ENCODE measurements around the gene PEG3. TPM values are rescaled to one million over a fixed set of nuclear protein-coding genes. Genes with fewer than 3 reads are reported as not detected.

PEG3 gene
- total RNA-seq, 2 donors from 2014 or later: not detected

DNA sequence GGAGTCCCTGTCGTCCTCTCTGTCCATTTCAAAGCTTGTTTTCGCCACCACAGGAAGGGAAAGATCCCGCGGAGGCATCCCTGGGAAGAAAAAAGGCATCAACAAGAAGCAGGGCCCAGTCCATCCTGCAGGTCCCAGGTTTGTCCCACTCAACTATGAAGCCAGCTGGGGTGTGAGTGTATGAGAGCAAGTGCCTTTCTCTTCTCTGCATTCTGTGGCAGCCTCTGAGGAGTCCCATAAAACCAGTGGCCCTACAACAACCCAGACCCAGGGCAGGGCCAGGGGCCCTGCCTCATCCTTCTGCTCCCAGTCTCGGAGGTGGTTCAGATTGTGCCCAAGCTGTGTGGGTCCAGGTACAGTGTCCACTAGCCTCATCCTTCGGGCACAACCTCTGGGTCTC, 18.9 kb downstream of the PEG3 start:
- TF ChIP-seq, protein P1, sequence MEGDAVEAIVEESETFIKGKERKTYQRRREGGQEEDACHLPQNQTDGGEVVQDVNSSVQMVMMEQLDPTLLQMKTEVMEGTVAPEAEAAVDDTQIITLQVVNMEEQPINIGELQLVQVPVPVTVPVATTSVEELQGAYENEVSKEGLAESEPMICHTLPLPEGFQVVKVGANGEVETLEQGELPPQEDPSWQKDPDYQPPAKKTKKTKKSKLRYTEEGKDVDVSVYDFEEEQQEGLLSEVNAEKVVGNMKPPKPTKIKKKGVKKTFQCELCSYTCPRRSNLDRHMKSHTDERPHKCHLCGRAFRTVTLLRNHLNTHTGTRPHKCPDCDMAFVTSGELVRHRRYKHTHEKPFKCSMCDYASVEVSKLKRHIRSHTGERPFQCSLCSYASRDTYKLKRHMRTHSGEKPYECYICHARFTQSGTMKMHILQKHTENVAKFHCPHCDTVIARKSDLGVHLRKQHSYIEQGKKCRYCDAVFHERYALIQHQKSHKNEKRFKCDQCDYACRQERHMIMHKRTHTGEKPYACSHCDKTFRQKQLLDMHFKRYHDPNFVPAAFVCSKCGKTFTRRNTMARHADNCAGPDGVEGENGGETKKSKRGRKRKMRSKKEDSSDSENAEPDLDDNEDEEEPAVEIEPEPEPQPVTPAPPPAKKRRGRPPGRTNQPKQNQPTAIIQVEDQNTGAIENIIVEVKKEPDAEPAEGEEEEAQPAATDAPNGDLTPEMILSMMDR (conservative IDR thresholded peaks at IDR 0.05): no peak
- Mint-ChIP-seq H3K27me3 (ENCODE audit: insufficient read depth) (no peaks in the 10 kb centered on the region), H3K4me1 (no peaks in the 10 kb centered on the region), H3K27ac (no peak overlapping the region), H3K36me3 (ENCODE audit: low read depth) (no peaks in the 10 kb centered on the region), H3K4me3 (no peak overlapping the region), H3K9me3 (peaks cover 100% of the 10 kb centered on the region)
- Histone ChIP-seq H3K27ac (ENCODE audit: low read depth, low read length) (no peak overlapping the region), H3K27me3 (ENCODE audit: control insufficient read depth, insufficient read depth, low read length, poor library complexity, severe bottlenecking) (no peaks in the 10 kb centered on the region), H3K4me3 (ENCODE audit: low read length) (no peak overlapping the region), H3K4me1 (ENCODE audit: control insufficient read depth, insufficient read depth, low read length) (no peaks in the 10 kb centered on the region), H3K9ac (ENCODE audit: extremely low read depth, low read length, poor library complexity, severe bottlenecking) (no peak overlapping the region), H3K9me3 (ENCODE audit: control insufficient read depth, low read length) (peaks cover 95% of the 10 kb centered on the region), H3K36me3 (ENCODE audit: control insufficient read depth, insufficient read depth, low read length) (no peaks in the 10 kb centered on the region)
- DNase-seq: no peak
- WGBS, 2 experiments (ENCODE audit: insufficient coverage in 1 of 2, insufficient read length in 1 of 2): 48 to 72% methylated on average over 4 to 6 of the region's 6 CpGs

DNA sequence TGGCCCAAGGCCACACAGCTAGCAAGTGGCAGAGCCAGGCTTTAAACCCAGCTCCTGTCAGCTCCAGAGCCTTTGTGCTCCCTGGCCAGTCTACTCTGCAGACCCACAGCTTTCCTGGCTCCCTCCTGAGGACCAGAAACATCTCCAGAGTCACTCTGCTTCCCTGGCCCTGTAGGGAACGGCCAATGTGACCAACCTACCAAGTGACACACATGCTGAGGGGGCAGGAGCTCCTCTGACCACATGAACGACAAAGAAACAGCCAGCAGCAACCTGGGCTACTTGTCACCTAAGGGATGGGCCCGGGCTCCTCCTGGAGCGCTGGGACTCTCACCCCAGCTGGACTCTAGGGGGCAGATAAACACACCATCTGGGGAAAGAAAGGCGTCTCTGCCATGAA, 19.3 kb downstream of the PEG3 start:
- Histone ChIP-seq H3K36me3 (ENCODE audit: control insufficient read depth, insufficient read depth, low read length) (no peaks in the 10 kb centered on the region), H3K27me3 (ENCODE audit: control insufficient read depth, insufficient read depth, low read length, poor library complexity, severe bottlenecking) (no peaks in the 10 kb centered on the region), H3K27ac (ENCODE audit: low read depth, low read length) (no peak overlapping the region), H3K4me1 (ENCODE audit: control insufficient read depth, insufficient read depth, low read length) (no peaks in the 10 kb centered on the region), H3K4me3 (ENCODE audit: low read length) (no peak overlapping the region), H3K9ac (ENCODE audit: extremely low read depth, low read length, poor library complexity, severe bottlenecking) (no peak overlapping the region), H3K9me3 (ENCODE audit: control insufficient read depth, low read length) (peaks cover 95% of the 10 kb centered on the region)
- no peaks in the 10 kb centered on the region for H3K4me1 Mint-ChIP-seq
- TF ChIP-seq, protein P1 (conservative IDR thresholded peaks at IDR 0.05): no peak
- no peak overlapping the region for H3K27ac Mint-ChIP-seq
- H3K27me3 Mint-ChIP-seq (ENCODE audit: insufficient read depth): no peaks in the 10 kb centered on the region
- peaks cover 100% of the 10 kb centered on the region for H3K9me3 Mint-ChIP-seq
- 57 to 62% methylated on average over 3 to 5 of the region's 5 CpGs for WGBS, 2 experiments (ENCODE audit: insufficient coverage in 1 of 2, insufficient read length in 1 of 2)
- no peaks in the 10 kb centered on the region for H3K36me3 Mint-ChIP-seq (ENCODE audit: low read depth)
- DNase-seq: no peak
- H3K4me3 Mint-ChIP-seq: no peak overlapping the region

DNA sequence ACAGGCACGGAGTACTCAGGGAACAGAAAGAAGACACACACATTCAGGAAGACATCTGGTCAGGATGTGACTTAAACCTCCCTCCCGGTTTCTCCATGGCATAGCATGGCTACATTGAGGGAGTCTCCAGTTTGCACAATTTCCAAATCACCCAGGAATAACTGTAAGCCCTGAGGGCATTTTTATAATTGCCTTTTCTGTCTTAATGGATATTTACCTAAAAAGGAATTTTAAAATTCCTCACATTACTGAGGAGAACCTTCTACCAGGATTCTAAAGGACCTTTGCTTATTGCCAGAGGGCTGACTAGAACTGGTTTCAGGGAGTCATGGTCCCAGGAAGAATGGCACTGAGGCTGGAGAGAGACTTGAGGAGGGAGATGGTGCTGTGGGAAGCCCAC, 21.4 kb downstream of the PEG3 start:
- TF ChIP-seq, protein P1 (conservative IDR thresholded peaks at IDR 0.05): no peak
- peaks cover 94% of the 10 kb centered on the region for H3K9me3 ChIP-seq (ENCODE audit: control insufficient read depth, low read length)
- Mint-ChIP-seq H3K27me3 (ENCODE audit: insufficient read depth) (no peaks in the 10 kb centered on the region), H3K4me3 (no peak overlapping the region), H3K9me3 (peaks cover 100% of the 10 kb centered on the region), H3K36me3 (ENCODE audit: low read depth) (no peaks in the 10 kb centered on the region), H3K27ac (no peak overlapping the region), H3K4me1 (no peaks in the 10 kb centered on the region)
- H3K4me1 ChIP-seq (ENCODE audit: control insufficient read depth, insufficient read depth, low read length): no peaks in the 10 kb centered on the region
- H3K4me3 ChIP-seq (ENCODE audit: low read length): no peak overlapping the region
- no peak for DNase-seq
- H3K27me3 ChIP-seq (ENCODE audit: control insufficient read depth, insufficient read depth, low read length, poor library complexity, severe bottlenecking): no peaks in the 10 kb centered on the region
- H3K9ac ChIP-seq (ENCODE audit: extremely low read depth, low read length, poor library complexity, severe bottlenecking): no peak overlapping the region
- 7 to 58% methylated on average over 2 of the region's 2 CpGs for WGBS, 2 experiments (ENCODE audit: insufficient coverage in 1 of 2, insufficient read length in 1 of 2)
- H3K36me3 ChIP-seq (ENCODE audit: control insufficient read depth, insufficient read depth, low read length): no peaks in the 10 kb centered on the region
- no peak overlapping the region for H3K27ac ChIP-seq (ENCODE audit: low read depth, low read length)

Measured in endodermal cell (in vitro differentiated cells).